Skeletal muscle tissue (tissue), 4 donors: ENCODE data around the gene EIF5A. TPM values are rescaled to one million over a fixed set of nuclear protein-coding genes. Genes with fewer than 3 reads are reported as not detected.
A peak's percentile ranks its signal among the peaks of the same experiment; 100 is the strongest.

Source experiments
- H3K27ac ChIP-seq: one replicate; pipeline ENCODE4 v1.7.0; 2013; ENCODE audit warnings: mild to moderate bottlenecking, low read depth, low read length, inconsistent platforms
- H3K27me3 ChIP-seq, 3 donors: one replicate each; pipeline ENCODE4 v1.7.0; 2013; ENCODE audit warnings: low read length in 3 of 3; ENCODE audit not compliant: control insufficient read depth in 3 of 3, insufficient read depth in 3 of 3
- H3K36me3 ChIP-seq, 3 donors: one replicate each; pipeline ENCODE4 v1.7.0; 2013; ENCODE audit warnings: low read length in 3 of 3; ENCODE audit not compliant: control insufficient read depth in 3 of 3, insufficient read depth in 3 of 3
- H3K4me1 ChIP-seq, 3 donors: one replicate each; pipeline ENCODE4 v1.7.0; 2013; ENCODE audit warnings: low read length in 3 of 3, mild to moderate bottlenecking in 3 of 3; ENCODE audit not compliant: control insufficient read depth in 3 of 3, insufficient read depth in 3 of 3
- H3K4me3 ChIP-seq, 3 donors: one replicate each; pipeline ENCODE4 v1.7.0; 2013; ENCODE audit warnings: low read length in 3 of 3
- H3K9ac ChIP-seq, 3 donors: one replicate each; pipeline ENCODE4 v1.7.0; 2013; ENCODE audit warnings: low read length in 3 of 3, mild to moderate bottlenecking in 3 of 3, moderate library complexity in 2 of 3, low read depth in 1 of 3
- H3K9me3 ChIP-seq, 3 donors: one replicate each; pipeline ENCODE4 v1.7.0; 2013; ENCODE audit warnings: low read length in 3 of 3; ENCODE audit not compliant: control insufficient read depth in 3 of 3
- total RNA-seq: library from RNA; depleted of rRNA; stranded (reverse); fragments of >200 nt; gene quantifications from one replicate; pipeline ENCODE4 v1.2.3, GENCODE V29; 2014
- donor health status: Osteomylitis.

Gene EIF5A
- total RNA-seq, 1 donor from 2014 or later = 185 TPM

DNA sequence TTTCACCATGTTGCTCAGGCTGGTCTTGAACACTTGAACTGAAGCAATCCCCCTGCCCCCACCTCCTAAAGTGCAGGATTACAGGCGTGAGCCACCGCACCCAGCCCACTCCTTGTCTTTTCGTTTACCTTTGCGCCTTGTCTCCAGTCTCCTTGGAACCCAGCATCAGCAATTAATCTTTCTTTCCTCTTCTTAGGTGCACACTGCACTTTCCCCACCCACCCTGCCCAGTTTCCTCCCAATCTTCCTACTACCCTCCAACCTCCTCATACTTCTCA lies 43.7 kb upstream of the EIF5A start:
- H3K27me3 ChIP-seq = peaks cover 25 to 40% (median 37%) of the 10 kb centered on the region in 3 donors
- H3K9ac ChIP-seq = no peak overlapping the region
- no peak overlapping the region for H3K4me3 ChIP-seq

DNA sequence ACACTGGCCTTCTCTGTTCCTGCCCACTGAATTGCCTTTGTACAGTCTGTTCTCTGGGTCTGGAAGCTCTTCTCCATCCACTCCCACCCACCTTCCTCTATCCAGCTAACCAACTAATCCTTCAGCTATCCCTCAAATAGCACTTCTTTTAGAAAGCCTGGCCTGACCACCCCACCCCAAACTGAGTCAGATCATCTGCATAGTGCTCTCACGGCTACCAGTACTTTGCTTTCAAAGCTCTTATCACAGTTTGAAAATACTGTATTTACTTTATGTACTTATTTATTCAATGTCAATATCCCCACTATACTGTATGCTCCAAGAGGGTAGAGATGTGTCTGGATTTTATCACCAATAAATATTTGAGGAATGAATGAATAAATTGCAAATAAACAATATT lies 40.6 kb upstream of the EIF5A start:
- Histone ChIP-seq H3K27ac (no peak overlapping the region), H3K4me1 (peaks cover 8 to 16% (median 10%) of the 10 kb centered on the region in 3 donors), H3K36me3 (no peaks in the 10 kb centered on the region), H3K9ac (no peak overlapping the region), H3K27me3 (peaks cover 15 to 24% (median 20%) of the 10 kb centered on the region in 3 donors), H3K9me3 (no peaks in the 10 kb centered on the region), H3K4me3 (no peak overlapping the region)

More for the DNA sequence above, 43.7 kb upstream of the EIF5A start:
- H3K36me3 ChIP-seq = peaks cover 8 to 10% (median 9%) of the 10 kb centered on the region in 3 donors
- H3K9me3 ChIP-seq = no peaks in the 10 kb centered on the region
- no peak overlapping the region for H3K27ac ChIP-seq
- H3K4me1 ChIP-seq = peaks cover 13 to 26% (median 20%) of the 10 kb centered on the region in 3 donors

DNA sequence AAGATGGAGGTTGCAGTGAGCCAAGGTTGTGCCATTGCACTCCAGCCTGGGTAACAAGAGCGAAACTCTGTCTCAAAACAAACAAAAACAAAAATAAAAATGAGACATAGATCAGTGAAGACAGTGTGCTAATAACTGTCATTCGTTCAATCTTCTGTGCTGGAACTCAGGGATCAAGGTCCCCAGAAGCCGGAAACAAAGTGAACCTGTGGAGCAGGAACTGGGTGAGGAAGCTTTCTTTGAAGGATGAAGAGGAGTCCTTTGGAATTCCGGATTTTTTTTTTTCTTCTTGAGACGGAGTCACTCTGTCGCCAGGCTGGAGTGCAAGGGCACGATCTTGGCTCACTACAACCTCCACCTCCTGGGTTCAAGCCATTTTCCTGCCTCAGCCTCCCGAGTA lies 28.0 kb upstream of the EIF5A start:
- peak overlapping the region in 1 of 3 donors; percentile 99 for H3K9ac ChIP-seq
- H3K36me3 ChIP-seq = peaks cover 7 to 18% (median 10%) of the 10 kb centered on the region in 3 donors
- peak overlapping the region; percentile 99 for H3K27ac ChIP-seq
- H3K4me3 ChIP-seq = no peak overlapping the region
- H3K9me3 ChIP-seq = no peaks in the 10 kb centered on the region
- peaks cover 33 to 43% (median 36%) of the 10 kb centered on the region in 3 donors for H3K4me1 ChIP-seq
- H3K27me3 ChIP-seq = peaks cover 0 to 2% (median 0%) of the 10 kb centered on the region in 3 donors

DNA sequence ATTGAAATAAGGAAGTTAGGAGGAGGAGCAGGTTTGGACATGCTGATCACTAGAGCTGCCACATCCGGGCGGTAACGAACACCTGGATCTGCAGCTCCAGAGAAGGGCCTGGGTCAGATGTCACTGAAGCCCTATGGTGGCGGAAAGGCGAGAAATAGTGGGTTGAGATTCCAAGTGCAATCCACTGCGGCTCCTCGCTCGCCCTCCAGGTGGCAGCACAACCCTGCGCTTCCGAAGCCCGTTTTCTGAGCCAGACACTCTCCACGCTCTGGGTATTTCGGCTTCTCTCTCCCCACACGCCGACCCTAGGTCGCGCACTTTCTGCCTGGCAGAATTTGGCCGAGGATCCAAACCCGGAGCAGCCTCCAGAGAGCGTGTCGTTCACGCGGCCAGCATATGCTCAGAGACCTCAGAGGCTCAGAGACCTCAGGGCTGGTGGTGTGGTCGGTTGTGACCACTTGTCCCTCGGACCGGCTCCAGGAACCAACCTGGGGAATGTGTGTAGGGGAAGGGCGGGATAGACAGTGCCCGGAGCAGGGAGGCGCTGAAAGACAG lies 26.8 kb upstream of the EIF5A start:
- Histone ChIP-seq H3K9me3 (no peaks in the 10 kb centered on the region), H3K4me3 (peak overlapping the region; percentile 77 to 89 (median 78)), H3K4me1 (peaks cover 45 to 55% (median 47%) of the 10 kb centered on the region in 3 donors), H3K27me3 (peaks cover 0 to 2% (median 0%) of the 10 kb centered on the region in 3 donors), H3K27ac (peak overlapping the region; percentile 99), H3K36me3 (peaks cover 19 to 30% (median 21%) of the 10 kb centered on the region in 3 donors), H3K9ac (peak overlapping the region; percentile 91 to 99 (median 97))

DNA sequence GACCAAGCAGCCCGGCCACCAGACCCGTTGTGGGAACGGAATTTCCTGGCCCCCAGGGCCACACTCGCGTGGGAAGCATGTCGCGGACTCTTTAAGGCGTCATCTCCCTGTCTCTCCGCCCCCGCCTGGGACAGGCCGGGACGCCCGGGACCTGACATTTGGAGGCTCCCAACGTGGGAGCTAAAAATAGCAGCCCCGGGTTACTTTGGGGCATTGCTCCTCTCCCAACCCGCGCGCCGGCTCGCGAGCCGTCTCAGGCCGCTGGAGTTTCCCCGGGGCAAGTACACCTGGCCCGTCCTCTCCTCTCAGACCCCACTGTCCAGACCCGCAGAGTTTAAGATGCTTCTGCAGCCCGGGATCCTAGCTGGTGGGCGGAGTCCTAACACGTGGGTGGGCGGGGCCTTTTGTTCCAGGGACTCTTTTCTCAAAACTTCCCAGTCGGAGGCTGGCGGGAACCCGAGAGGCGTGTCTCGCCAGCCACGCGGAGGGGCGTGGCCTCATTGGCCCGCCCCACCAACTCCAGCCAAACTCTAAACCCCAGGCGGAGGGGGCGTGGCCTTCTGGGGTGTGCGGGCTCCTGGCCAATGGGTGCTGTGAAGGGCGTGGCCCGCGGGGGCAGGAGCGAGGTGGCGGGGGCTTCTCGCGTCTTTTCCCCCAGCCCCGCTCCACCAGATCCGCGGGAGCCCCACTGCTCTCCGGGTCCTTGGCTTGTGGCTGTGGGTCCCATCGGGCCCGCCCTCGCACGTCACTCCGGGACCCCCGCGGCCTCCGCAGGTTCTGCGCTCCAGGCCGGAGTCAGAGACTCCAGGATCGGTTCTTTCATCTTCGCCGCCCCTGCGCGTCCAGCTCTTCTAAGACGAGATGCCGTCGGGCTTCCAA lies 26.1 kb upstream of the EIF5A start, which contains the start of gene SLC2A4:
Gene SLC2A4 (plus strand): TSS at position 645 of the 879 bp plus-strand sequence. CDS start 217 bp downstream, at position 862.
- peak within 1 kb of the TSS; percentile 80 to 92 (median 89) for H3K4me3 ChIP-seq

DNA sequence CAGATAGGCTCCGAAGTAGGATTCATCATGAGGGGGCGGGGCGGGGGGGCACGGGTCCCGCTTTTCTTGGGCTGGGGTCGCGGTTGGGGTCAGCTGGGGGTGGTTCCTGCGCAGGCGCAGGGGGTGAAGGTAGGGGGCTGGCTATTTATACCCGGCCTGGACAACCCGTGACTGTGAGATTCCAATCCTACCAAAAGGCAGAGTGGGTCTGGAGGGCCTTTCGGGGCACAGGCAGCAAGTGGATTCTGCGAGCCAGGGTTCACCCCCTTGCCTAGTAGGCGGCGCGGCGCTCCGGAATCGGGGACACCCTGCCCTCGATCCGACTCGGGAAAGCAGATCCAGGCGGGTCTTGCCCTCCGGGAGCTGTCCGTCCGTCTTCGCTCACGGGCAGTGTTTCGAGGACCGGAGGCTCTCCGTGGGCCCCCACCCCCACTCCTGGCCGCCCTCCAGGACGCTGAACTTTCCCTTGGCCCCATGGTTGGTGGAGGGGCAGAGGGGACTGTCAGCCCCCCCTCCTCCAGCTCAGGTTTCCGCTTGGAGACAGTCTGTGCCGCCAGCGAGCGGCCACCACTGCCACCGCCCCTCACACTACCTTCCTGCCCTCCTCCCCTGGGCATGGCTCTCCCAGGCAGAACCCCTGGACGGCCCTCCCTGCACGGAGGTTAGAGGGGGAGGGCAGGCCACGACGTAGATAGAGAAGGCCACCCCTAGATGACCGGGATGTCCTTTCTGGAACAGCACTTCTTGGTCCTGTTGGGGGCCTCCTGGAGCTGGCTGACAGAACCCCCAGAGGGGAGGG lies 25.3 kb upstream of the EIF5A start:
- peak overlapping the region; percentile 97 to 99 (median 98) for H3K9ac ChIP-seq
- H3K27ac ChIP-seq = peak overlapping the region; percentile 99
- H3K27me3 ChIP-seq = peaks cover 0 to 2% (median 0%) of the 10 kb centered on the region in 3 donors
- no peaks in the 10 kb centered on the region for H3K9me3 ChIP-seq
- H3K4me1 ChIP-seq = peaks cover 54 to 68% (median 61%) of the 10 kb centered on the region in 3 donors
- H3K36me3 ChIP-seq = peaks cover 30 to 43% (median 31%) of the 10 kb centered on the region in 3 donors
- H3K4me3 ChIP-seq = peak overlapping the region; percentile 80 to 92 (median 89)

More for the DNA sequence above, 26.1 kb upstream of the EIF5A start, which contains the start of gene SLC2A4:
- peaks cover 49 to 62% (median 54%) of the 10 kb centered on the region in 3 donors for H3K4me1 ChIP-seq
- H3K9me3 ChIP-seq = no peaks in the 10 kb centered on the region
- peak within 1 kb of the TSS; percentile 99 for H3K27ac ChIP-seq
- H3K27me3 ChIP-seq = peaks cover 0 to 2% (median 0%) of the 10 kb centered on the region in 3 donors
- peaks cover 26 to 37% (median 28%) of the 10 kb centered on the region in 3 donors for H3K36me3 ChIP-seq
- H3K9ac ChIP-seq = peak within 1 kb of the TSS; percentile 97 to 99 (median 98)

DNA sequence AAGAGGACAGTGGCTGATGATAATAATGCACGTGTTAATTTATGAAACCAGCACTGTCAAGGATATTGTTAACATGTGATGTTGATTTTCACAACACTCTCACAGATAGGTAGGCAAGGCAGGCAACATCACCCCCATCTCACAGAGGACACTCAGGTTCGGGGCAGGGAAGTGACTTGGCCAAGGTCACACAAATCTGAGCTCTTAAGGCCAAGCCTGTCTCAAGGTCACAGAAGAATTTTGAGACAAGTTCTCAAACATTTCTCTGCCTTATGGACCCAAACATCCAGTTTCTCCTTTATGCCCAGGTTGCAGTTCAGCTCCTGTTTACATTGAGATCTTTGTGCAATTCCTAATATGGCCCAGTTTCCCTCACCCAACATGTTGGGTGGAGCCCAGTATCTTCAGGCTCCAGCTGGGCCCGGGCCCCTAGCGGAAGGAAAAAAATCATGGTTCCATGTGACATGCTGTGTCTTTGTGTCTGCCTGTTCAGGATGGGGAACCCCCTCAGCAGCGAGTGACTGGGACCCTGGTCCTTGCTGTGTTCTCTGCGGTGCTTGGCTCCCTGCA lies 24.6 kb upstream of the EIF5A start:
- H3K4me1 ChIP-seq = peaks cover 56 to 74% (median 67%) of the 10 kb centered on the region in 3 donors

DNA sequence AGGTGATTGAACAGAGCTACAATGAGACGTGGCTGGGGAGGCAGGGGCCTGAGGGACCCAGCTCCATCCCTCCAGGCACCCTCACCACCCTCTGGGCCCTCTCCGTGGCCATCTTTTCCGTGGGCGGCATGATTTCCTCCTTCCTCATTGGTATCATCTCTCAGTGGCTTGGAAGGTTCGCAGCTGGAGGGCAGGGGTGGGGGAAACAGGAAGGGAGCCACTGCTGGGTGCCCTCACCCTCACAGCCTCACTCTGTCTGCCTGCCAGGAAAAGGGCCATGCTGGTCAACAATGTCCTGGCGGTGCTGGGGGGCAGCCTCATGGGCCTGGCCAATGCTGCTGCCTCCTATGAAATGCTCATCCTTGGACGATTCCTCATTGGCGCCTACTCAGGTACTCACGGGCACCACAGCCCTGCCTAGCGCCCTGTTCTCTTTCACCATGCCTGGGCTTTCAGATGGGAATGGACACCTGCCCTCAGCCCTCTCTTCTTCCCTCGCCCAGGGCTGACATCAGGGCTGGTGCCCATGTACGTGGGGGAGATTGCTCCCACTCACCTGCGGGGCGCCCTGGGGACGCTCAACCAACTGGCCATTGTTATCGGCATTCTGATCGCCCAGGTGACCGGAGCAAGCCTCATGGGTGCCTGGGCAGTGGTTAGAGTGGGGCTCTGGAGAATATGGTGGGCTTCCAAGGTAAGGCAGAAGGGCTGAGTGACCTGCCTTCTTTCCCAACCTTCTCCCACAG lies 23.8 kb upstream of the EIF5A start:
- H3K4me3 ChIP-seq = peak overlapping the region; percentile 80 to 92 (median 89)
- H3K4me1 ChIP-seq = peaks cover 56 to 79% (median 71%) of the 10 kb centered on the region in 3 donors

More for the DNA sequence above, 24.6 kb upstream of the EIF5A start:
- peaks cover 0 to 2% (median 0%) of the 10 kb centered on the region in 3 donors for H3K27me3 ChIP-seq
- H3K9me3 ChIP-seq = no peaks in the 10 kb centered on the region
- peak overlapping the region; percentile 99 for H3K27ac ChIP-seq
- H3K9ac ChIP-seq = peak overlapping the region; percentile 97 to 99 (median 98)
- H3K4me3 ChIP-seq = peak overlapping the region; percentile 80 to 92 (median 89)
- peaks cover 34 to 49% (median 35%) of the 10 kb centered on the region in 3 donors for H3K36me3 ChIP-seq

More for the DNA sequence above, 23.8 kb upstream of the EIF5A start:
- peaks cover 0 to 2% (median 0%) of the 10 kb centered on the region in 3 donors for H3K27me3 ChIP-seq
- H3K27ac ChIP-seq = peak overlapping the region; percentile 99
- H3K9ac ChIP-seq = peak overlapping the region; percentile 97 to 99 (median 98)
- no peaks in the 10 kb centered on the region for H3K9me3 ChIP-seq
- H3K36me3 ChIP-seq = peaks cover 34 to 51% (median 35%) of the 10 kb centered on the region in 3 donors
